HepG2 (cell line): ENCODE results near the gene PACS1. TPM values are rescaled to one million over a fixed set of nuclear protein-coding genes. Genes with fewer than 3 reads are reported as not detected.

Source experiments
- ATAC-seq: fragments of 200-7000 bp; cut with Tn5 transposase; 3 replicates; pipeline ENCODE4 v1.9.1; 2020; ENCODE audit warnings: mild to moderate bottlenecking, moderate library complexity
- BruUV-seq: library from RNA; stranded (reverse); fragments of 400-500 nt; replicated peaks from 2 replicates; lab custom pipeline; 2021; lab: Mats Ljungman, UMichigan
- CTCF ChIA-PET: fragments of 300-600 bp; formaldehyde crosslinking; extraction: SDS; loops from one replicate; lab custom pipeline; 2021; ENCODE audit warnings: low total read pairs, inconsistent platforms, low intra/inter-chr PET ratio; lab: Yijun Ruan, JAX
- POLR2A ChIA-PET: fragments of 350-600 bp; sonication (Branson Sonifier 250); formaldehyde crosslinking; loops from one replicate; lab custom pipeline; 2020; ENCODE audit warnings: antibody characterized with exemption, inconsistent platforms; lab: Yijun Ruan, JAX
- DNase-seq: peaks from one replicate; pipeline ENCODE4 v3.0.0-alpha.2; 2015; ENCODE audit warnings: low spot score
- FAIRE-seq: peaks from 3 replicates; lab custom pipeline; 2011; peaks lifted over from hg19 to GRCh38; lab: Jason Lieb, UNC
- H2AFZ ChIP-seq: one replicate; pipeline ENCODE4 v1.6.1; 2011; ENCODE audit warnings: low read length, inconsistent platforms
- H3K27ac ChIP-seq: fragments of 300-600 bp; 3 replicates; pipeline ENCODE4 v1.8.0; 2011; ENCODE audit warnings: mixed run types, mild to moderate bottlenecking, mixed read lengths, low read length, inconsistent platforms; ENCODE audit not compliant: insufficient read depth; ENCODE audit errors: extremely low read length
- H3K27me3 ChIP-seq, 2 experiments: fragments of 200-600 bp in 1 of 2; 2 replicates in 1 of 2; 3 replicates in 1 of 2; pipeline versions ENCODE4 v1.6.0 to v1.8.0; 2011; ENCODE audit warnings: low read length in 2 of 2, mild to moderate bottlenecking in 2 of 2, moderate library complexity in 2 of 2, inconsistent platforms in 1 of 2; ENCODE audit not compliant: insufficient read depth in 2 of 2, control insufficient read depth in 1 of 2
- H3K36me3 ChIP-seq, 2 experiments: fragments of 200-600 bp in 1 of 2; replicated peaks in 1 of 2; 2 replicates in 1 of 2; 3 replicates in 1 of 2; pipeline versions ENCODE4 v1.5.1 to v1.8.0; 2011; ENCODE audit warnings: low read length in 2 of 2, inconsistent platforms in 1 of 2; ENCODE audit not compliant: insufficient read depth in 2 of 2, control insufficient read depth in 1 of 2
- H3K4me1 ChIP-seq: 2 replicates; pipeline ENCODE4 v1.5.1; 2012; ENCODE audit warnings: low read length, inconsistent platforms; ENCODE audit not compliant: insufficient read depth
- H3K4me2 ChIP-seq: 2 replicates; pipeline ENCODE4 v1.6.0; 2011; ENCODE audit warnings: low read depth, low read length, inconsistent platforms
- H3K4me3 ChIP-seq, 3 experiments: fragments of 200-600 bp in 1 of 3; sonication (generic), shearing (Covaris generic) in 1 of 3; replicated peaks in 1 of 3; 2 replicates each; pipeline ENCODE4 v1.5.1; 2011 to 2016; ENCODE audit warnings: low read length in 3 of 3, inconsistent platforms in 2 of 3, low read depth in 2 of 3, mild to moderate bottlenecking in 2 of 3, control low read depth in 1 of 3, mixed read lengths in 1 of 3; ENCODE audit not compliant: insufficient read depth in 1 of 3
- H3K79me2 ChIP-seq: one replicate; pipeline ENCODE4 v1.6.1; 2011; ENCODE audit warnings: low read length, inconsistent platforms; ENCODE audit not compliant: insufficient read depth
- H3K9ac ChIP-seq: 2 replicates; pipeline ENCODE4 v1.6.0; 2011; ENCODE audit warnings: mild to moderate bottlenecking, low read depth, low read length, inconsistent platforms; ENCODE audit not compliant: insufficient read depth
- H3K9me3 ChIP-seq: 2 replicates; pipeline ENCODE4 v1.5.1; 2012; ENCODE audit warnings: mild to moderate bottlenecking, low read length
- H4K20me1 ChIP-seq: 2 replicates; pipeline ENCODE4 v1.6.0; 2011; ENCODE audit warnings: inconsistent platforms, mild to moderate bottlenecking, low read length, moderate library complexity; ENCODE audit not compliant: insufficient read depth
- AHR ChIP-seq: IDR thresholded peaks from 2 replicates; pipeline ENCODE4 v1.6.1; 2018; ENCODE audit warnings: missing genetic modification reagents, missing compliant biosample characterization
- NFE2 ChIP-seq: sonication (generic); formaldehyde crosslinking; IDR thresholded peaks from 2 replicates; pipeline ENCODE4 v1.4.0; 2020; ENCODE audit warnings: missing genetic modification reagents
- POLR2AphosphoS5 ChIP-seq: IDR thresholded peaks from 2 replicates; pipeline ENCODE4 v1.6.1; 2012; ENCODE audit warnings: low read depth, low read length
- REL ChIP-seq: sonication (generic); formaldehyde crosslinking; conservative IDR thresholded peaks from 2 replicates; pipeline ENCODE4 v1.8.0; 2022; ENCODE audit warnings: mild to moderate bottlenecking, missing genetic modification reagents, moderate library complexity
- SRSF9 ChIP-seq: fragments of 200-400 bp; formaldehyde crosslinking; IDR thresholded peaks from 2 replicates; pipeline ENCODE4 v1.6.1; 2018; ENCODE audit warnings: borderline replicate concordance, mild to moderate bottlenecking, low read depth, low read length; ENCODE audit not compliant: insufficient read depth, poor library complexity, severe bottlenecking
- ZBTB38 ChIP-seq: sonication (generic); formaldehyde crosslinking; IDR thresholded peaks from 2 replicates; pipeline ENCODE4 v1.5.1; 2020; ENCODE audit warnings: mild to moderate bottlenecking, missing genetic modification reagents
- ZBTB8A ChIP-seq: sonication (generic); formaldehyde crosslinking; IDR thresholded peaks from 2 replicates; pipeline ENCODE4 v1.4.0; 2020; ENCODE audit warnings: mild to moderate bottlenecking, low read depth, missing genetic modification reagents, borderline replicate concordance
- ZNF274 ChIP-seq: sonication (generic); formaldehyde crosslinking; IDR thresholded peaks from 2 replicates; pipeline ENCODE4 v1.5.1; 2020; ENCODE audit warnings: mild to moderate bottlenecking, missing genetic modification reagents
- ZNF296 ChIP-seq: sonication (generic); formaldehyde crosslinking; conservative IDR thresholded peaks from 2 replicates; pipeline ENCODE4 v1.5.0; 2020; ENCODE audit warnings: mild to moderate bottlenecking, missing genetic modification reagents
- ZNF605 ChIP-seq: sonication (generic); formaldehyde crosslinking; IDR thresholded peaks from 2 replicates; pipeline ENCODE4 v1.8.0; 2022; ENCODE audit warnings: mild to moderate bottlenecking, missing genetic modification reagents
- ZNF670 ChIP-seq: sonication (generic); formaldehyde crosslinking; IDR thresholded peaks from 2 replicates; pipeline ENCODE4 v1.8.0; 2022; ENCODE audit warnings: mild to moderate bottlenecking, missing genetic modification reagents, borderline replicate concordance
- ZNF775 ChIP-seq: sonication (generic); formaldehyde crosslinking; IDR thresholded peaks from 2 replicates; pipeline ENCODE4 v1.4.0; 2020; ENCODE audit warnings: missing genetic modification reagents, mild to moderate bottlenecking, moderate library complexity, borderline replicate concordance
- WGBS: methylation state at CpG from one replicate; pipeline ENCODE4 v1.1.6; 2017; ENCODE audit warnings: low lambda C conversion rate; 5-methylcytosine and 5-hydroxymethylcytosine counted together
- in situ Hi-C: cut with HindIII; loops from 2 replicates; pipeline ENCODE4 v1.10.0; 2017; ENCODE audit warnings: low pct_unique_long_range_greater_than_20kb; ENCODE audit not compliant: extremely low pct_ligation_motif_present
- intact Hi-C: fragments of 100-400 bp; cut with micrococcal nuclease; formaldehyde crosslinking; loops from one replicate; pipeline ENCODE4 v1.10.0; 2022; ENCODE audit not compliant: unreplicated experiment
- polyA plus RNA-seq, 8 experiments: library from polyadenylated mRNA; depleted of rRNA in 3 of 8; stranded (reverse) in 7 of 8; unstranded in 1 of 8; fragments of >200 nt; fragmentation: Illumina TruSeq in 4 of 8; extraction: Trizol in 4 of 8; gene quantifications; 2 replicates each; pipeline versions ENCODE4 v1.2.1 to v1.2.3, GENCODE V29; 2011 to 2016; ENCODE audit warnings: low read depth in 4 of 8, missing spikeins in 1 of 8, mixed read lengths in 1 of 8; ENCODE audit not compliant: insufficient read depth in 1 of 8
- total RNA-seq, 5 experiments: library from RNA; depleted of rRNA; stranded (reverse); fragments of >200 nt; fragmentation: Illumina TruSeq; extraction: Trizol; gene quantifications; 2 replicates each; pipeline ENCODE4 v1.2.3, GENCODE V29; 2016; ENCODE audit warnings: low read depth in 1 of 5
- TF ChIP-seq, protein P1 (sequence below): sonication (generic); formaldehyde crosslinking; IDR thresholded peaks from 2 replicates; pipeline ENCODE4 v1.8.0; 2022; ENCODE audit warnings: mild to moderate bottlenecking, missing genetic modification reagents, moderate library complexity
- TF ChIP-seq, protein P2 (sequence below): sonication (generic); formaldehyde crosslinking; IDR thresholded peaks from 2 replicates; pipeline ENCODE4 v1.4.0; 2020; ENCODE audit warnings: missing genetic modification reagents
- TF ChIP-seq, protein P3 (sequence below): sonication (generic); formaldehyde crosslinking; IDR thresholded peaks from 2 replicates; pipeline ENCODE4 v1.4.0; 2020; ENCODE audit warnings: missing genetic modification reagents, mild to moderate bottlenecking, borderline replicate concordance
- TF ChIP-seq, protein P4 (sequence below): sonication (generic); formaldehyde crosslinking; IDR thresholded peaks from 2 replicates; pipeline ENCODE4 v1.4.0; 2020; ENCODE audit warnings: mild to moderate bottlenecking, missing genetic modification reagents

The PACS1 gene
- total and polyA plus RNA-seq, 2 of the 13 experiments (the other 11 are each of a cell fraction or from before 2014, with no cell fraction given) = 7.6 to 8.6 TPM

DNA sequence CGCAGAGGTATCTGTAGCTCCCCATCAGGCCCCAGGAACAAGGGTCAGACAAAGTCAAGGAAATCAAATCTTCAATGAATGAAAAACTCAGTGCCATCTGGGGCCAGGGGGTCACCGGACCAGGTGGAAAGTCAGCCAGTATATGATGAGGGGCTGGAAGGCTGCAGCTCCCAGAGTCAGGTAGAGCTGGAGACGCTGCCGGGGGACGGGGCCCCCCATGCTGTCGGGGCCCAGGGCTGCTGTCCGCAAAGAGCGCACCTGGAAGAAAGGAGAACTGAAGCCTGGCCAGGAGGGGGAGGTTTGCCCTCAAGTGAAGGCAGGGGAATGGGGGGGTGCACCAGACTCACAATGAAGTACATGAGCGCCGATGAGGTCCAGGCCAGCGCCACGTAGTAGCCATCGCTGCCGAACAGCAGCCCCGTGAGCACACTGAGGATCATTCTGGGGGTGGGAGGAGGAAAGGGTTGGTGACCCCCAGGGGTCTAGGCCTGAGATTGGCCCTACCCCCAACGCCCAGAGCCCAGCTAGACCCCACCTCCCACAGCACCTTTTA, 214.5 kb downstream of the PACS1 start:
- ChIA-PET POLR2A (interaction anchor here (1.0 kb wide), 1 partner anchor 28 kb away, joined by 3 read pairs; no protein-coding TSS in a partner anchor), CTCF (no interaction called here)
- 98% methylated on average over 16 of the region's 16 CpGs for WGBS
- DNase-seq (no peak), ATAC-seq (no peak), FAIRE-seq (no peak)
- Histone ChIP-seq H3K27ac (no peak overlapping the region), H3K27me3 (peaks cover 0 to 2% of the 10 kb centered on the region in 2 experiments; a peak in 3 of 5 replicates), H3K9ac (no peak overlapping the region), H3K4me2 (no peak overlapping the region), H2AFZ (no peak overlapping the region)
- TF ChIP-seq, protein P1, sequence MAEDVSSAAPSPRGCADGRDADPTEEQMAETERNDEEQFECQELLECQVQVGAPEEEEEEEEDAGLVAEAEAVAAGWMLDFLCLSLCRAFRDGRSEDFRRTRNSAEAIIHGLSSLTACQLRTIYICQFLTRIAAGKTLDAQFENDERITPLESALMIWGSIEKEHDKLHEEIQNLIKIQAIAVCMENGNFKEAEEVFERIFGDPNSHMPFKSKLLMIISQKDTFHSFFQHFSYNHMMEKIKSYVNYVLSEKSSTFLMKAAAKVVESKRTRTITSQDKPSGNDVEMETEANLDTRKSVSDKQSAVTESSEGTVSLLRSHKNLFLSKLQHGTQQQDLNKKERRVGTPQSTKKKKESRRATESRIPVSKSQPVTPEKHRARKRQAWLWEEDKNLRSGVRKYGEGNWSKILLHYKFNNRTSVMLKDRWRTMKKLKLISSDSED (CRISPR knock-in tag) = no peak
- TF ChIP-seq ZNF296 (CRISPR knock-in tag) (no peak), REL (CRISPR knock-in tag) (no peak), ZNF605 (CRISPR knock-in tag) (no peak), ZBTB8A (CRISPR knock-in tag) (no peak), SRSF9 (no peak), NFE2 (no peak), AHR (no peak), ZNF670 (no peak), ZNF274 (CRISPR knock-in tag) (no peak), ZBTB38 (no peak), ZNF775 (CRISPR knock-in tag) (no peak), POLR2AphosphoS5 (no peak)
- TF ChIP-seq, protein P2, sequence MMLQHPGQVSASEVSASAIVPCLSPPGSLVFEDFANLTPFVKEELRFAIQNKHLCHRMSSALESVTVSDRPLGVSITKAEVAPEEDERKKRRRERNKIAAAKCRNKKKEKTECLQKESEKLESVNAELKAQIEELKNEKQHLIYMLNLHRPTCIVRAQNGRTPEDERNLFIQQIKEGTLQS (CRISPR knock-in tag) = no peak
- TF ChIP-seq, protein P3, sequence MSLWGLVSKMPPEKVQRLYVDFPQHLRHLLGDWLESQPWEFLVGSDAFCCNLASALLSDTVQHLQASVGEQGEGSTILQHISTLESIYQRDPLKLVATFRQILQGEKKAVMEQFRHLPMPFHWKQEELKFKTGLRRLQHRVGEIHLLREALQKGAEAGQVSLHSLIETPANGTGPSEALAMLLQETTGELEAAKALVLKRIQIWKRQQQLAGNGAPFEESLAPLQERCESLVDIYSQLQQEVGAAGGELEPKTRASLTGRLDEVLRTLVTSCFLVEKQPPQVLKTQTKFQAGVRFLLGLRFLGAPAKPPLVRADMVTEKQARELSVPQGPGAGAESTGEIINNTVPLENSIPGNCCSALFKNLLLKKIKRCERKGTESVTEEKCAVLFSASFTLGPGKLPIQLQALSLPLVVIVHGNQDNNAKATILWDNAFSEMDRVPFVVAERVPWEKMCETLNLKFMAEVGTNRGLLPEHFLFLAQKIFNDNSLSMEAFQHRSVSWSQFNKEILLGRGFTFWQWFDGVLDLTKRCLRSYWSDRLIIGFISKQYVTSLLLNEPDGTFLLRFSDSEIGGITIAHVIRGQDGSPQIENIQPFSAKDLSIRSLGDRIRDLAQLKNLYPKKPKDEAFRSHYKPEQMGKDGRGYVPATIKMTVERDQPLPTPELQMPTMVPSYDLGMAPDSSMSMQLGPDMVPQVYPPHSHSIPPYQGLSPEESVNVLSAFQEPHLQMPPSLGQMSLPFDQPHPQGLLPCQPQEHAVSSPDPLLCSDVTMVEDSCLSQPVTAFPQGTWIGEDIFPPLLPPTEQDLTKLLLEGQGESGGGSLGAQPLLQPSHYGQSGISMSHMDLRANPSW (CRISPR knock-in tag) = no peak
- TF ChIP-seq, protein P4, sequence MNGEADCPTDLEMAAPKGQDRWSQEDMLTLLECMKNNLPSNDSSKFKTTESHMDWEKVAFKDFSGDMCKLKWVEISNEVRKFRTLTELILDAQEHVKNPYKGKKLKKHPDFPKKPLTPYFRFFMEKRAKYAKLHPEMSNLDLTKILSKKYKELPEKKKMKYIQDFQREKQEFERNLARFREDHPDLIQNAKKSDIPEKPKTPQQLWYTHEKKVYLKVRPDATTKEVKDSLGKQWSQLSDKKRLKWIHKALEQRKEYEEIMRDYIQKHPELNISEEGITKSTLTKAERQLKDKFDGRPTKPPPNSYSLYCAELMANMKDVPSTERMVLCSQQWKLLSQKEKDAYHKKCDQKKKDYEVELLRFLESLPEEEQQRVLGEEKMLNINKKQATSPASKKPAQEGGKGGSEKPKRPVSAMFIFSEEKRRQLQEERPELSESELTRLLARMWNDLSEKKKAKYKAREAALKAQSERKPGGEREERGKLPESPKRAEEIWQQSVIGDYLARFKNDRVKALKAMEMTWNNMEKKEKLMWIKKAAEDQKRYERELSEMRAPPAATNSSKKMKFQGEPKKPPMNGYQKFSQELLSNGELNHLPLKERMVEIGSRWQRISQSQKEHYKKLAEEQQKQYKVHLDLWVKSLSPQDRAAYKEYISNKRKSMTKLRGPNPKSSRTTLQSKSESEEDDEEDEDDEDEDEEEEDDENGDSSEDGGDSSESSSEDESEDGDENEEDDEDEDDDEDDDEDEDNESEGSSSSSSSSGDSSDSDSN = no peak
- TF ChIP-seq, all 625 proteins: peak for 0
- peaks cover 29% of the 10 kb centered on the region for H3K79me2 ChIP-seq
- no TSS peak for BruUV-seq
- H3K4me1 ChIP-seq = peaks cover 54% of the 10 kb centered on the region
- peaks cover 5 to 23% of the 10 kb centered on the region in 2 experiments; a peak in 4 of 5 replicates for H3K36me3 ChIP-seq
- peaks cover 4% of the 10 kb centered on the region for H4K20me1 ChIP-seq
- no peaks in the 10 kb centered on the region for H3K9me3 ChIP-seq
- H3K4me3 ChIP-seq = no peak overlapping the region
- in situ Hi-C loops (no loop called here), intact Hi-C loops (no loop called here)
